Fibroblast of lung (primary cell): Measurements from ENCODE around the gene MMP20. TPM values are rescaled to one million over a fixed set of nuclear protein-coding genes. Genes with fewer than 3 reads are reported as not detected.

Experiments
- DNase-seq, 2 donors: peaks; one replicate each; pipeline versions ENCODE4 v3.0.0 to v3.0.0-alpha.2; 2010; ENCODE audit warnings: low read depth in 2 of 2
- H2AFZ ChIP-seq: 2 replicates; pipeline ENCODE4 v1.5.1; 2012; ENCODE audit warnings: low read length, control low read depth, inconsistent platforms
- H3K27ac ChIP-seq: 2 replicates; pipeline ENCODE4 v1.5.1; 2011; ENCODE audit warnings: low read length, control low read depth; ENCODE audit not compliant: insufficient read depth
- H3K27me3 ChIP-seq: 2 replicates; pipeline ENCODE4 v1.5.1; 2011; ENCODE audit warnings: mild to moderate bottlenecking, low read length; ENCODE audit not compliant: control insufficient read depth, insufficient read depth
- H3K36me3 ChIP-seq: 2 replicates; pipeline ENCODE4 v1.5.1; 2011; ENCODE audit warnings: low read length; ENCODE audit not compliant: control insufficient read depth, insufficient read depth
- H3K4me1 ChIP-seq: 2 replicates; pipeline ENCODE4 v1.5.1; 2011; ENCODE audit warnings: low read length; ENCODE audit not compliant: control insufficient read depth, insufficient read depth; ENCODE audit errors: extremely low read depth
- H3K4me2 ChIP-seq: 2 replicates; pipeline ENCODE4 v1.5.1; 2011; ENCODE audit warnings: low read length, control low read depth; ENCODE audit not compliant: insufficient read depth; ENCODE audit errors: extremely low read depth
- H3K4me3 ChIP-seq, 4 experiments: fragments of 200-600 bp in 1 of 4; sonication (generic) in 1 of 4; replicated peaks in 1 of 4; 2 replicates each; pipeline ENCODE4 v1.5.1; 2011 to 2016; ENCODE audit warnings: low read length in 4 of 4, low read depth in 3 of 4, mild to moderate bottlenecking in 3 of 4, control low read depth in 2 of 4, inconsistent platforms in 1 of 4, mixed read lengths in 1 of 4; ENCODE audit not compliant: insufficient read depth in 1 of 4; ENCODE audit errors: control extremely low read depth in 1 of 4
- H3K79me2 ChIP-seq: 2 replicates; pipeline ENCODE4 v1.5.1; 2012; ENCODE audit warnings: mild to moderate bottlenecking, low read length, inconsistent platforms; ENCODE audit not compliant: control insufficient read depth, insufficient read depth
- H3K9ac ChIP-seq: 2 replicates; pipeline ENCODE4 v1.5.1; 2011; ENCODE audit warnings: mild to moderate bottlenecking, low read length, control low read depth; ENCODE audit not compliant: insufficient read depth
- H3K9me3 ChIP-seq: 2 replicates; pipeline ENCODE4 v1.5.1; 2012; ENCODE audit warnings: low read depth, low read length; ENCODE audit not compliant: control insufficient read depth, insufficient read depth
- H4K20me1 ChIP-seq: 2 replicates; pipeline ENCODE4 v1.5.1; 2011; ENCODE audit warnings: low read length; ENCODE audit not compliant: control insufficient read depth, insufficient read depth; ENCODE audit errors: extremely low read depth
- EZH2 ChIP-seq: IDR thresholded peaks from 2 replicates; pipeline ENCODE4 v1.5.1; 2012; ENCODE audit warnings: low read length, control low read depth, mild to moderate bottlenecking; ENCODE audit errors: missing control alignments
- polyA plus RNA-seq, 2 donors: library from polyadenylated mRNA; depleted of rRNA in 1 of 2; stranded (reverse) in 1 of 2; unstranded in 1 of 2; fragments of >200 nt; gene quantifications; 2 replicates each; pipeline ENCODE4 v1.2.1, GENCODE V29; 2011 to 2012; ENCODE audit warnings: missing spikeins in 1 of 2
- total RNA-seq: library from RNA; depleted of rRNA; stranded (reverse); fragments of >200 nt; gene quantifications from 2 replicates; pipeline ENCODE4 v1.2.1, GENCODE V29; 2014
- TF ChIP-seq, protein P1 (sequence below), 2 donors: IDR thresholded peaks in 1 of 2; conservative IDR thresholded peaks in 1 of 2; 1 replicate in 1 of 2; 2 replicates in 1 of 2; pipeline ENCODE4 v1.5.1; 2011 to 2012; ENCODE audit warnings: low read length in 2 of 2, control low read depth in 1 of 2, inconsistent platforms in 1 of 2, low read depth in 1 of 2, mild to moderate bottlenecking in 1 of 2

The MMP20 gene
- total and polyA plus RNA-seq, 2 donors (not counting 1 experiment from before 2014, with no cell fraction given) = not detected

- Histone ChIP-seq H3K9me3 (no peaks in the 10 kb centered on the region), H3K36me3 (no peaks in the 10 kb centered on the region), H3K27me3 (no peaks in the 10 kb centered on the region), H3K27ac (no peak within 1 kb of the TSS), H4K20me1 (no peaks in the 10 kb centered on the region), H3K9ac (no peak within 1 kb of the TSS), H3K4me2 (no peak within 1 kb of the TSS), H3K4me3 (no peak within 1 kb of the TSS), H2AFZ (no peak within 1 kb of the TSS), H3K79me2 (no peaks in the 10 kb centered on the region), H3K4me1 (no peaks in the 10 kb centered on the region)
- TF ChIP-seq, protein P1, sequence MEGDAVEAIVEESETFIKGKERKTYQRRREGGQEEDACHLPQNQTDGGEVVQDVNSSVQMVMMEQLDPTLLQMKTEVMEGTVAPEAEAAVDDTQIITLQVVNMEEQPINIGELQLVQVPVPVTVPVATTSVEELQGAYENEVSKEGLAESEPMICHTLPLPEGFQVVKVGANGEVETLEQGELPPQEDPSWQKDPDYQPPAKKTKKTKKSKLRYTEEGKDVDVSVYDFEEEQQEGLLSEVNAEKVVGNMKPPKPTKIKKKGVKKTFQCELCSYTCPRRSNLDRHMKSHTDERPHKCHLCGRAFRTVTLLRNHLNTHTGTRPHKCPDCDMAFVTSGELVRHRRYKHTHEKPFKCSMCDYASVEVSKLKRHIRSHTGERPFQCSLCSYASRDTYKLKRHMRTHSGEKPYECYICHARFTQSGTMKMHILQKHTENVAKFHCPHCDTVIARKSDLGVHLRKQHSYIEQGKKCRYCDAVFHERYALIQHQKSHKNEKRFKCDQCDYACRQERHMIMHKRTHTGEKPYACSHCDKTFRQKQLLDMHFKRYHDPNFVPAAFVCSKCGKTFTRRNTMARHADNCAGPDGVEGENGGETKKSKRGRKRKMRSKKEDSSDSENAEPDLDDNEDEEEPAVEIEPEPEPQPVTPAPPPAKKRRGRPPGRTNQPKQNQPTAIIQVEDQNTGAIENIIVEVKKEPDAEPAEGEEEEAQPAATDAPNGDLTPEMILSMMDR (conservative IDR thresholded peaks at IDR 0.05 in 1 of 2, IDR thresholded peaks at IDR 0.05 in 1 of 2; ENCODE audit: low read depth in 1 of 2, low read length in 2 of 2) = no peak
- TF ChIP-seq EZH2 = no peak
- DNase-seq = peak; percentile 46 to 66
Measured at GRCh38 chr11:102530558-102530957, 94.6 kb downstream of the MMP20 start, which contains the start of gene MMP7. Gene MMP7, minus strand, starts transcription at chr11:102530747. Its CDS starts 47 bp downstream, at chr11:102530700.

DNA sequence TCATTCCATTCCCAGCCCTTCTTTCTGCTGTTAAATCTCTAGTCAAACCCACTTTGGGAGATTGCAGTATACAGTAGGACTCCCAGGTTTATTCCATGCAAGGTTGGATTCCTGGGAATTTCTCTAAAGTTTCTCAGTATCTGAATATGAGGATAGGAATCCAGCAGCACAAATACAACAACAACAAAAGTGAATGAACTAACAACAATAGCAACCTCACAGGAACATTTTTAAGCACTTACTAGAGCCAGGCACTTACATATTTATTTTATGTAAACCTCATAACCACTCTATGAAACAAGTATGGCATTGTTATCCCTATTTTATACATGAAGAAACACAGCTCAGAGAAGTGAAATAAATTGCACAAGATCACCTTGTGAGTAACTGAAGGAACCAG is 96.5 kb downstream of the MMP20 start:
- peak in 1 of 2 donors; percentile 15 for DNase-seq
- H3K79me2 ChIP-seq = no peaks in the 10 kb centered on the region
- TF ChIP-seq, protein P1 (conservative IDR thresholded peaks at IDR 0.05 in 1 of 2, IDR thresholded peaks at IDR 0.05 in 1 of 2; ENCODE audit: low read depth in 1 of 2, low read length in 2 of 2) = no peak
- no peak for TF ChIP-seq EZH2
- no peak overlapping the region for H3K27ac ChIP-seq
- no peak overlapping the region for H2AFZ ChIP-seq
- H3K27me3 ChIP-seq = no peaks in the 10 kb centered on the region
- H3K9ac ChIP-seq = no peak overlapping the region
- H3K4me1 ChIP-seq = no peaks in the 10 kb centered on the region
- no peak overlapping the region for H3K4me3 ChIP-seq
- H3K4me2 ChIP-seq = no peak overlapping the region
- no peaks in the 10 kb centered on the region for H4K20me1 ChIP-seq
- no peaks in the 10 kb centered on the region for H3K36me3 ChIP-seq
- no peaks in the 10 kb centered on the region for H3K9me3 ChIP-seq

- Histone ChIP-seq H3K9ac (no peak overlapping the region), H3K36me3 (no peaks in the 10 kb centered on the region), H3K4me1 (no peaks in the 10 kb centered on the region), H4K20me1 (no peaks in the 10 kb centered on the region), H3K4me2 (no peak overlapping the region), H3K9me3 (no peaks in the 10 kb centered on the region), H2AFZ (no peak overlapping the region), H3K79me2 (no peaks in the 10 kb centered on the region), H3K4me3 (no peak overlapping the region), H3K27ac (no peak overlapping the region), H3K27me3 (no peaks in the 10 kb centered on the region)
- TF ChIP-seq, protein P1 (conservative IDR thresholded peaks at IDR 0.05 in 1 of 2, IDR thresholded peaks at IDR 0.05 in 1 of 2; ENCODE audit: low read depth in 1 of 2, low read length in 2 of 2) = no peak
- TF ChIP-seq EZH2 = no peak
- peak in 1 of 2 donors; percentile 61 for DNase-seq
Measured at GRCh38 chr11:102527684-102528083, 97.4 kb downstream of the MMP20 start.
